K562 (cell line): ENCODE results near the gene PLA2G15. TPM values are rescaled to one million over a fixed set of nuclear protein-coding genes. Genes with fewer than 3 reads are reported as not detected.

Source experiments
- CBFA2T2 ChIP-seq: fragments of 450-650 bp; conservative IDR thresholded peaks from 2 replicates; pipeline ENCODE4 v1.6.1; 2017; ENCODE audit warnings: mild to moderate bottlenecking
- ELF2 ChIP-seq: fragments of 250-450 bp; sonication (Bioruptor Pico); IDR thresholded peaks from 2 replicates; pipeline ENCODE4 v1.5.0; 2021; ENCODE audit warnings: mild to moderate bottlenecking
- HMGN3 ChIP-seq: IDR thresholded peaks from 2 replicates; pipeline ENCODE4 v1.6.1; 2011; ENCODE audit warnings: borderline replicate concordance, low read depth, mild to moderate bottlenecking, mixed read lengths, low read length; ENCODE audit not compliant: insufficient read length; ENCODE audit errors: extremely low read depth
- KDM2B ChIP-seq: fragments of 250-450 bp; sonication (Bioruptor Pico); IDR thresholded peaks from 2 replicates; pipeline ENCODE4 v1.8.0; 2021; ENCODE audit warnings: mild to moderate bottlenecking, moderate library complexity
- MTA2 ChIP-seq: fragments of 450-650 bp; IDR thresholded peaks from 2 replicates; pipeline ENCODE4 v1.6.1; 2016; ENCODE audit warnings: low read depth
- NR1H2 ChIP-seq: sonication (generic); formaldehyde crosslinking; IDR thresholded peaks from 2 replicates; pipeline ENCODE4 v1.4.0; 2020; ENCODE audit warnings: mild to moderate bottlenecking, missing genetic modification reagents
- RBM15 ChIP-seq: fragments of 200-400 bp; formaldehyde crosslinking; IDR thresholded peaks from 2 replicates; pipeline ENCODE4 v1.6.1; 2018; ENCODE audit warnings: mild to moderate bottlenecking, low read length, moderate library complexity; ENCODE audit not compliant: insufficient read depth
- RBM17 ChIP-seq: fragments of 200-400 bp; formaldehyde crosslinking; IDR thresholded peaks from 2 replicates; pipeline ENCODE4 v1.6.1; 2017; ENCODE audit warnings: low read depth, mild to moderate bottlenecking, low read length, borderline replicate concordance
- SMARCA5 ChIP-seq: fragments of 450-650 bp; IDR thresholded peaks from 2 replicates; pipeline ENCODE4 v1.6.1; 2016
- ZC3H8 ChIP-seq: fragments of 450-650 bp; IDR thresholded peaks from 2 replicates; pipeline ENCODE4 v1.6.1; 2017
- ZNF121 ChIP-seq: sonication (generic); formaldehyde crosslinking; conservative IDR thresholded peaks from 2 replicates; pipeline ENCODE4 v1.8.0; 2022; ENCODE audit warnings: missing genetic modification reagents
- ZNF436 ChIP-seq: fragments of 250-450, 450-650 bp; sonication (Bioruptor Pico); formaldehyde crosslinking; IDR thresholded peaks from 2 replicates; pipeline ENCODE4 v1.7.0; 2020; ENCODE audit warnings: mild to moderate bottlenecking
- ZNF586 ChIP-seq: fragments of 450-650 bp; formaldehyde crosslinking; conservative IDR thresholded peaks from 2 replicates; pipeline ENCODE4 v1.4.0; 2020; ENCODE audit warnings: mild to moderate bottlenecking, moderate library complexity
- ZNF696 ChIP-seq: fragments of 250-450 bp; sonication (Bioruptor Pico); conservative IDR thresholded peaks from 2 replicates; pipeline ENCODE4 v1.4.0; 2020; ENCODE audit warnings: mild to moderate bottlenecking, moderate library complexity
- polyA plus RNA-seq, 8 experiments: library from polyadenylated mRNA; depleted of rRNA in 4 of 8; stranded (reverse) in 5 of 8; unstranded in 3 of 8; fragments of >200 nt; fragmentation: Nextera tagmentation in 2 of 8; fragmentation: Illumina TruSeq in 1 of 8; extraction: Ambion mirVana in 2 of 8; extraction: Trizol in 1 of 8; gene quantifications; 2 replicates each; pipeline versions ENCODE4 v1.2.1 to v1.2.3, GENCODE V29; 2011 to 2014; ENCODE audit warnings: inconsistent platforms in 1 of 8, missing spikeins in 1 of 8
- total RNA-seq, 7 experiments: library from RNA; depleted of rRNA in 6 of 7; stranded (reverse); fragments of >200 nt in 6 of 7; fragmentation: Illumina TruSeq in 2 of 7; extraction: Trizol in 2 of 7; gene quantifications; 2 replicates each; pipeline versions ENCODE4 v1.2.1 to v1.2.3, GENCODE V29; 2011 to 2021; ENCODE audit warnings: low replicate concordance in 1 of 7
- TF ChIP-seq, protein P1 (sequence below): fragments of 450-650 bp; formaldehyde crosslinking; IDR thresholded peaks from 2 replicates; pipeline ENCODE4 v1.4.0; 2020; ENCODE audit warnings: mild to moderate bottlenecking, moderate library complexity
- TF ChIP-seq, protein P2 (sequence below): fragments of 450-650 bp; IDR thresholded peaks from 2 replicates; pipeline ENCODE4 v1.6.1; 2014; ENCODE audit warnings: low read depth, mild to moderate bottlenecking, moderate library complexity, borderline replicate concordance
- TF ChIP-seq, protein P3 (sequence below): fragments of 450-650 bp; IDR thresholded peaks from 2 replicates; pipeline ENCODE4 v1.6.1; 2017; ENCODE audit warnings: mild to moderate bottlenecking, moderate library complexity
- TF ChIP-seq, protein P4 (sequence below): fragments of 200-800 bp; sonication (Bioruptor generic); IDR thresholded peaks from 2 replicates; pipeline ENCODE4 v1.6.1; 2016; ENCODE audit warnings: missing genetic modification characterization, missing compliant biosample characterization

PLA2G15 gene
- total and polyA plus RNA-seq, 9 of the 15 experiments (the other 6 are each of a cell fraction or from before 2014, with no cell fraction given) = 0.42 to 8.6 (median 4.8) TPM

DNA sequence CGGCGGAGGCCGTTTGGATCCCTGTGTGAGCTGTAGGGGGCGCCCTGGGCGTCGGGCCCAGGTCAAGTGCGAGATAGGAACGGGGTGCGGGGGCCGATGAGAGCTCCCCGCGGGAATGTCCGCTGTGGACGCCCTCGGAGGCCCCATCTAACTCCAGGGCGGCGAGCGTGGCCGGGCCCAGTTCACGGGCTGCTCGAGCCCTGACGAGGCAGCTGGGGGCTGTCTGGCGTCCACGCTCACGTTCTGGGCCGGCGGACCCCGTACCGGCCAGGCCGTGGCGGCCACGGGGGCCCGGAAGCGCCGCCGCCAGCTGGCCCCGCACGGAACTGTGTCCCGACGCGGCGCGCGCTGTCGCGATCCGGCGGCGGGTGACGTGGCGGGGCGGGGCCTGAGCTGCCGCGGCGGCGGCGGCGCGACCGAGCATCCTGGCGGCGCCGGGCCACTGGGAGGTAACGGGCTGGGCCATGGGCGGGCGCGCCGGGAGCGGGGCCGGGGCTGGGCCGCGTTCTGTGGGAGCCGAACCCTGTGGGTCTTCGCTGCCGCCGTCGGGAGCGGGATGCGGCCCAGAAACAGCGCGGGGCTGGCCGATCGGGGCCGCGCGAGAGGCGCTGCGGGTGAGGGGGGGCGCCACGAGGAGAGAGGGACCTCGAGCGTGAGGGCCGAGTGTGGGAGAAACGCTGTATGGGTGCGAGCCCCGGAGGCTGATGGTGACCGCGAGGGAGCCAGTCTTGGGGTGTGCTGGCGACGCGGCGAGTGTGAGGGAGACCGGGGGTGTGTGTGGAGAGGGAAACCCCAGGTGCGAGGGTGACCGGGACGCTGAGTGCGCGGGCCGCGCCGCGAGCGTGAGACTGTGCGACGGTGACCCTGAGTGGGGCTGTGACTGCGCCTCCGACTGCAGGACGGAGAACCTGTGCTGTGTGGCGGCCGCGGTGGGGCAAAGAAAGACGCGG is 19.2 kb downstream of the PLA2G15 start, which contains the start of gene SLC7A6 (continued):
- TF ChIP-seq, protein P1, sequence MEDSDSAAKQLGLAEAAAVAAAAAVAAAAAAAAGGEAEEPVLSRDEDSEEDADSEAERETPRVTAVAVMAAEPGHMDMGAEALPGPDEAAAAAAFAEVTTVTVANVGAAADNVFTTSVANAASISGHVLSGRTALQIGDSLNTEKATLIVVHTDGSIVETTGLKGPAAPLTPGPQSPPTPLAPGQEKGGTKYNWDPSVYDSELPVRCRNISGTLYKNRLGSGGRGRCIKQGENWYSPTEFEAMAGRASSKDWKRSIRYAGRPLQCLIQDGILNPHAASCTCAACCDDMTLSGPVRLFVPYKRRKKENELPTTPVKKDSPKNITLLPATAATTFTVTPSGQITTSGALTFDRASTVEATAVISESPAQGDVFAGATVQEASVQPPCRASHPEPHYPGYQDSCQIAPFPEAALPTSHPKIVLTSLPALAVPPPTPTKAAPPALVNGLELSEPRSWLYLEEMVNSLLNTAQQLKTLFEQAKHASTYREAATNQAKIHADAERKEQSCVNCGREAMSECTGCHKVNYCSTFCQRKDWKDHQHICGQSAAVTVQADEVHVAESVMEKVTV = peak; percentile 44; the same call in 1 of the 2 replicates
- TF ChIP-seq SMARCA5 (no peak), ZC3H8 (no peak), HMGN3 (peak; percentile 25), KDM2B (CRISPR knock-in tag) (0 out of 2 replicates have a peak, but pooled peaks have one; percentile 61), RBM15 (no peak), ZNF696 (CRISPR knock-in tag) (no peak), ZNF121 (0 out of 2 replicates have a peak, but pooled peaks have one; percentile 28), ZNF586 (CRISPR knock-in tag) (no peak), NR1H2 (CRISPR knock-in tag) (no peak), CBFA2T2 (0 out of 2 replicates have a peak, but pooled peaks have one; percentile 4), RBM17 (no peak), ELF2 (CRISPR knock-in tag) (peak; percentile 80), MTA2 (no peak), ZNF436 (CRISPR knock-in tag) (no peak)
- TF ChIP-seq, protein P2, sequence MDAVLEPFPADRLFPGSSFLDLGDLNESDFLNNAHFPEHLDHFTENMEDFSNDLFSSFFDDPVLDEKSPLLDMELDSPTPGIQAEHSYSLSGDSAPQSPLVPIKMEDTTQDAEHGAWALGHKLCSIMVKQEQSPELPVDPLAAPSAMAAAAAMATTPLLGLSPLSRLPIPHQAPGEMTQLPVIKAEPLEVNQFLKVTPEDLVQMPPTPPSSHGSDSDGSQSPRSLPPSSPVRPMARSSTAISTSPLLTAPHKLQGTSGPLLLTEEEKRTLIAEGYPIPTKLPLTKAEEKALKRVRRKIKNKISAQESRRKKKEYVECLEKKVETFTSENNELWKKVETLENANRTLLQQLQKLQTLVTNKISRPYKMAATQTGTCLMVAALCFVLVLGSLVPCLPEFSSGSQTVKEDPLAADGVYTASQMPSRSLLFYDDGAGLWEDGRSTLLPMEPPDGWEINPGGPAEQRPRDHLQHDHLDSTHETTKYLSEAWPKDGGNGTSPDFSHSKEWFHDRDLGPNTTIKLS = peak; percentile 99
- TF ChIP-seq, protein P3, sequence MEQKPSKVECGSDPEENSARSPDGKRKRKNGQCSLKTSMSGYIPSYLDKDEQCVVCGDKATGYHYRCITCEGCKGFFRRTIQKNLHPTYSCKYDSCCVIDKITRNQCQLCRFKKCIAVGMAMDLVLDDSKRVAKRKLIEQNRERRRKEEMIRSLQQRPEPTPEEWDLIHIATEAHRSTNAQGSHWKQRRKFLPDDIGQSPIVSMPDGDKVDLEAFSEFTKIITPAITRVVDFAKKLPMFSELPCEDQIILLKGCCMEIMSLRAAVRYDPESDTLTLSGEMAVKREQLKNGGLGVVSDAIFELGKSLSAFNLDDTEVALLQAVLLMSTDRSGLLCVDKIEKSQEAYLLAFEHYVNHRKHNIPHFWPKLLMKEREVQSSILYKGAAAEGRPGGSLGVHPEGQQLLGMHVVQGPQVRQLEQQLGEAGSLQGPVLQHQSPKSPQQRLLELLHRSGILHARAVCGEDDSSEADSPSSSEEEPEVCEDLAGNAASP = no peak
- TF ChIP-seq, protein P4, sequence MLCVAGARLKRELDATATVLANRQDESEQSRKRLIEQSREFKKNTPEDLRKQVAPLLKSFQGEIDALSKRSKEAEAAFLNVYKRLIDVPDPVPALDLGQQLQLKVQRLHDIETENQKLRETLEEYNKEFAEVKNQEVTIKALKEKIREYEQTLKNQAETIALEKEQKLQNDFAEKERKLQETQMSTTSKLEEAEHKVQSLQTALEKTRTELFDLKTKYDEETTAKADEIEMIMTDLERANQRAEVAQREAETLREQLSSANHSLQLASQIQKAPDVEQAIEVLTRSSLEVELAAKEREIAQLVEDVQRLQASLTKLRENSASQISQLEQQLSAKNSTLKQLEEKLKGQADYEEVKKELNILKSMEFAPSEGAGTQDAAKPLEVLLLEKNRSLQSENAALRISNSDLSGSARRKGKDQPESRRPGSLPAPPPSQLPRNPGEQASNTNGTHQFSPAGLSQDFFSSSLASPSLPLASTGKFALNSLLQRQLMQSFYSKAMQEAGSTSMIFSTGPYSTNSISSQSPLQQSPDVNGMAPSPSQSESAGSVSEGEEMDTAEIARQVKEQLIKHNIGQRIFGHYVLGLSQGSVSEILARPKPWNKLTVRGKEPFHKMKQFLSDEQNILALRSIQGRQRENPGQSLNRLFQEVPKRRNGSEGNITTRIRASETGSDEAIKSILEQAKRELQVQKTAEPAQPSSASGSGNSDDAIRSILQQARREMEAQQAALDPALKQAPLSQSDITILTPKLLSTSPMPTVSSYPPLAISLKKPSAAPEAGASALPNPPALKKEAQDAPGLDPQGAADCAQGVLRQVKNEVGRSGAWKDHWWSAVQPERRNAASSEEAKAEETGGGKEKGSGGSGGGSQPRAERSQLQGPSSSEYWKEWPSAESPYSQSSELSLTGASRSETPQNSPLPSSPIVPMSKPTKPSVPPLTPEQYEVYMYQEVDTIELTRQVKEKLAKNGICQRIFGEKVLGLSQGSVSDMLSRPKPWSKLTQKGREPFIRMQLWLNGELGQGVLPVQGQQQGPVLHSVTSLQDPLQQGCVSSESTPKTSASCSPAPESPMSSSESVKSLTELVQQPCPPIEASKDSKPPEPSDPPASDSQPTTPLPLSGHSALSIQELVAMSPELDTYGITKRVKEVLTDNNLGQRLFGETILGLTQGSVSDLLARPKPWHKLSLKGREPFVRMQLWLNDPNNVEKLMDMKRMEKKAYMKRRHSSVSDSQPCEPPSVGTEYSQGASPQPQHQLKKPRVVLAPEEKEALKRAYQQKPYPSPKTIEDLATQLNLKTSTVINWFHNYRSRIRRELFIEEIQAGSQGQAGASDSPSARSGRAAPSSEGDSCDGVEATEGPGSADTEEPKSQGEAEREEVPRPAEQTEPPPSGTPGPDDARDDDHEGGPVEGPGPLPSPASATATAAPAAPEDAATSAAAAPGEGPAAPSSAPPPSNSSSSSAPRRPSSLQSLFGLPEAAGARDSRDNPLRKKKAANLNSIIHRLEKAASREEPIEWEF (CRISPR knock-in tag) = no peak
